Left ventricle myocardium inferior (tissue), 1 donor: Measurements from ENCODE around the gene COL23A1. TPM values are rescaled to one million over a fixed set of nuclear protein-coding genes. Genes with fewer than 3 reads are reported as not detected.

Source experiments
- DNase-seq: peaks from one replicate; pipeline ENCODE4 v3.0.0-alpha.2; 2020
- H3K27ac ChIP-seq: fragments of 200-600 bp; replicated peaks from 2 replicates; pipeline ENCODE4 v1.8.0; 2021
- H3K27me3 ChIP-seq: fragments of 200-600 bp; 2 replicates; pipeline ENCODE4 v1.8.0; 2021; ENCODE audit warnings: low read depth
- H3K36me3 ChIP-seq: fragments of 200-600 bp; 2 replicates; pipeline ENCODE4 v1.8.0; 2021
- H3K4me1 ChIP-seq: fragments of 200-600 bp; 2 replicates; pipeline ENCODE4 v1.8.0; 2021
- H3K4me3 ChIP-seq: fragments of 200-600 bp; 2 replicates; pipeline ENCODE4 v1.8.0; 2021; ENCODE audit warnings: mild to moderate bottlenecking, moderate library complexity
- H3K9me3 ChIP-seq: fragments of 200-600 bp; replicated peaks from 2 replicates; pipeline ENCODE4 v1.8.0; 2021
- intact Hi-C: fragments of 100-400 bp; cut with micrococcal nuclease; formaldehyde crosslinking; loops from one replicate; pipeline ENCODE4 v1.11.0; 2022
- total RNA-seq: library from RNA; stranded (reverse); fragmentation: NEBNext Ultra II Directional; extraction: Animal tissue kit (Norgen Biotek cat#: 25700); gene quantifications from one replicate; pipeline ENCODE4 v1.2.1, GENCODE V29; 2021
- TF ChIP-seq, protein P1 (sequence below): fragments of 200-600 bp; IDR thresholded peaks from 2 replicates; pipeline ENCODE4 v1.8.0; 2021; ENCODE audit warnings: antibody characterized with exemption, mild to moderate bottlenecking, borderline replicate concordance
- donor health status: DM: no; HTN: yes; CAD: no; lungs with severe emphysema.

Gene COL23A1
- total RNA-seq, 1 donor from 2014 or later, result 27.4 TPM

GRCh38 chr5:178465228-178465860 lies 124.8 kb downstream of the COL23A1 start:
- intact Hi-C loops, result no loop called here
- TF ChIP-seq, protein P1, sequence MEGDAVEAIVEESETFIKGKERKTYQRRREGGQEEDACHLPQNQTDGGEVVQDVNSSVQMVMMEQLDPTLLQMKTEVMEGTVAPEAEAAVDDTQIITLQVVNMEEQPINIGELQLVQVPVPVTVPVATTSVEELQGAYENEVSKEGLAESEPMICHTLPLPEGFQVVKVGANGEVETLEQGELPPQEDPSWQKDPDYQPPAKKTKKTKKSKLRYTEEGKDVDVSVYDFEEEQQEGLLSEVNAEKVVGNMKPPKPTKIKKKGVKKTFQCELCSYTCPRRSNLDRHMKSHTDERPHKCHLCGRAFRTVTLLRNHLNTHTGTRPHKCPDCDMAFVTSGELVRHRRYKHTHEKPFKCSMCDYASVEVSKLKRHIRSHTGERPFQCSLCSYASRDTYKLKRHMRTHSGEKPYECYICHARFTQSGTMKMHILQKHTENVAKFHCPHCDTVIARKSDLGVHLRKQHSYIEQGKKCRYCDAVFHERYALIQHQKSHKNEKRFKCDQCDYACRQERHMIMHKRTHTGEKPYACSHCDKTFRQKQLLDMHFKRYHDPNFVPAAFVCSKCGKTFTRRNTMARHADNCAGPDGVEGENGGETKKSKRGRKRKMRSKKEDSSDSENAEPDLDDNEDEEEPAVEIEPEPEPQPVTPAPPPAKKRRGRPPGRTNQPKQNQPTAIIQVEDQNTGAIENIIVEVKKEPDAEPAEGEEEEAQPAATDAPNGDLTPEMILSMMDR, result no peak
- DNase-seq, result no peak
- Histone ChIP-seq H3K9me3 (no peaks in the 10 kb centered on the region), H3K4me3 (no peak overlapping the region), H3K27me3 (no peaks in the 10 kb centered on the region), H3K27ac (no peak overlapping the region), H3K36me3 (no peaks in the 10 kb centered on the region), H3K4me1 (peaks cover 35% of the 10 kb centered on the region)

- no peaks in the 10 kb centered on the region for H3K36me3 ChIP-seq
- H3K9me3 ChIP-seq, result no peaks in the 10 kb centered on the region
- H3K4me1 ChIP-seq, result peaks cover 38% of the 10 kb centered on the region
- no peaks in the 10 kb centered on the region for H3K27me3 ChIP-seq
- DNase-seq, result no peak
- TF ChIP-seq, protein P1, result no peak
- no peak overlapping the region for H3K4me3 ChIP-seq
- H3K27ac ChIP-seq, result no peak overlapping the region
- intact Hi-C loops, result no loop called here
Observed at GRCh38 chr5:178464431-178465048, 125.7 kb downstream of the COL23A1 start.

GRCh38 chr5:178463321-178464155 lies 126.7 kb downstream of the COL23A1 start:
- Histone ChIP-seq H3K4me3 (no peak overlapping the region), H3K36me3 (no peaks in the 10 kb centered on the region), H3K4me1 (peaks cover 35% of the 10 kb centered on the region), H3K9me3 (no peaks in the 10 kb centered on the region), H3K27me3 (no peaks in the 10 kb centered on the region), H3K27ac (no peak overlapping the region)
- TF ChIP-seq, protein P1, result no peak
- intact Hi-C loops, result no loop called here
- no peak for DNase-seq

- no peak for DNase-seq
- Histone ChIP-seq H3K36me3 (no peaks in the 10 kb centered on the region), H3K4me1 (peaks cover 28% of the 10 kb centered on the region), H3K27ac (no peak overlapping the region), H3K9me3 (no peaks in the 10 kb centered on the region), H3K27me3 (no peaks in the 10 kb centered on the region), H3K4me3 (no peak overlapping the region)
- TF ChIP-seq, protein P1, result no peak
- intact Hi-C loops, result no loop called here
Observed at GRCh38 chr5:178462816-178463215, 127.4 kb downstream of the COL23A1 start.

- TF ChIP-seq, protein P1, result no peak
- H3K27me3 ChIP-seq, result no peaks in the 10 kb centered on the region
- H3K4me3 ChIP-seq, result no peak overlapping the region
- no peak for DNase-seq
- peaks cover 21% of the 10 kb centered on the region for H3K4me1 ChIP-seq
- H3K27ac ChIP-seq, result no peak overlapping the region
- no peaks in the 10 kb centered on the region for H3K36me3 ChIP-seq
- intact Hi-C loops, result no loop called here
- no peaks in the 10 kb centered on the region for H3K9me3 ChIP-seq
Observed at GRCh38 chr5:178462076-178462475, 128.1 kb downstream of the COL23A1 start.
